GM18520 (cell line): Measurements from ENCODE around the gene EIF2S2.

Experiments used
- ATAC-seq: cut with Tn5 transposase; IDR thresholded peaks from one replicate; pipeline ENCODE4 v1.9.1; 2021; ENCODE audit not compliant: unreplicated experiment

The EIF2S2 gene

DNA sequence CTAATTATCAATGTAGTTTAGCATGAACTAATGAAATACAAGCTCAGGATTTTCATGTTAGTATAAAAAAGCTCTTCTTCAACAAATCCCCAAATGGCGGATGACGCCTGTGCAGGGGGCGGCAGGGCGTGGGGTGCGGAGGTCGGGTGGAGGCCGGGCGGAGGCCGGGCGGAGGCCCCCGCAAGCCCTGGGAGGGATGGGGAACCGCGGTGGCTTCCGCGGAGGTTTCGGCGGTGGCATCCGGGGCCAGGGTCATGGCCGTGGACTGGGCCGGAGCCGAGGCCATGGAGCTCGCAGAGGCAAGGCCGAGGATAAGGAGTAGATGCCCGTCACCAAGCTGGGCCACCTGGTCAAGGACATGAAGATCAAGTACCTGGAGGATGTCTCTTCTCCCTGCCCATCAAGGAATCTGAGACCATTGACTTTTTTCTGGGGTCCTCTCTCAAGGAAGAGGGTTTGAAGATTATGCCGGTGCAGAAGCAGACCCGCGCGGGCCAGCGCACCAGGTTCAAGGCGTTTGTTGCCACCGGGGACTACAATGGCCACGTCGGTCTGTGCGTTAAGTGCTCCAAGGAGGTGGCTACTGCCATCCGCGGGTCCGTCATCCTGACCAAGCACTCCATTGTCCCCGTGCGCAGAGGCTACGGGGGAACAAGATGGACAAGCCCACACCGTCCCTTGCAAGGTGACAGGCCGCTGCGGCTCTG lies 10.4 kb upstream of the EIF2S2 start:
- no peak for ATAC-seq

- no peak for ATAC-seq
These were observed 8.2 kb upstream of the EIF2S2 start for GRCh38 chr20:34120213-34120612.

DNA sequence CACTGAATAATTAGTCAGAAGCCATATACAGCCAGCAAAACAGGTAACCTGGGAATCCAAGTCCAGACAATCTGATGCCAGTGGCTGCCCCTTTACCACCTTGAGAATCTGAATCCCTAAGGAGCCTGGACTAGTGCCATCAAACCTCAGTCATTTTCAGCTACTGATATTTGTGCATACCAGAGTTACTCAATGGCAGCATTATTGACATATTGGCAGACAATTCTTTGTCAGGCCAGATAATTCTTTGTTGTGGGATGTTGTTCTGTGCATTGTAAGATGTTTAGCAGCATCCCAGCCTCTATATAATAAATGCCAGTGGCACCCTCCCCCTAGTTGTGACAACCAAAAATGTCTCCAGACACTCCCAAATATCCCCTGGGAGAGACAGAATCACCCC lies 3.2 kb upstream of the EIF2S2 start:
- no peak for ATAC-seq

GRCh38 chr20:34114809-34115208 lies 2.8 kb upstream of the EIF2S2 start:
- no peak for ATAC-seq

DNA sequence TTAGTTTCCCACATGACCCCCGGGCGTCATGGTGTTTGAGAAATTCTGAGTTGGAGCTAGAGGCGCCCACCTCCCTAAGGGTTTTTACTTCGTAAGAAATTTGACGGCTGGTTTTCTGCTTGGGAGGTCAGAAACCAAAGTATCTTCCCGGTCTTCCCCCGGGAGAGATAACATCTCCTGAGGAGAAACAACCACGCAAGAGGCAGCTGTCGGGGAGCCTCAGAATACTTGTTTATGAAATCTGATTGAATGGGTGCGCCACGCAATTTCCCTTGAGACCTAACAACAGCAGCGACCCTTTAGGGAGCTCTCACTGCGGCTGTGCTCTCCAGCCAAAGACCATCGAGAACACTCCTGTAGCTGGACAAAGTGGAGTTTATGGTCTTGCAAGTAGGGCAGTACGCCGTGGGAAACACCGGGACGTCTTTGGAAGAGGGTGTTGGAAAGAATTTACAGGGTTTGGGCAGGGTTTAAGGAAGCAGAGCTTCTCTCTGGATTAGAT lies 608 bp upstream of the EIF2S2 start:
- ATAC-seq: no peak

- no peak for ATAC-seq
These were observed 1.1 kb downstream of the EIF2S2 start for GRCh38 chr20:34110745-34111641.

DNA sequence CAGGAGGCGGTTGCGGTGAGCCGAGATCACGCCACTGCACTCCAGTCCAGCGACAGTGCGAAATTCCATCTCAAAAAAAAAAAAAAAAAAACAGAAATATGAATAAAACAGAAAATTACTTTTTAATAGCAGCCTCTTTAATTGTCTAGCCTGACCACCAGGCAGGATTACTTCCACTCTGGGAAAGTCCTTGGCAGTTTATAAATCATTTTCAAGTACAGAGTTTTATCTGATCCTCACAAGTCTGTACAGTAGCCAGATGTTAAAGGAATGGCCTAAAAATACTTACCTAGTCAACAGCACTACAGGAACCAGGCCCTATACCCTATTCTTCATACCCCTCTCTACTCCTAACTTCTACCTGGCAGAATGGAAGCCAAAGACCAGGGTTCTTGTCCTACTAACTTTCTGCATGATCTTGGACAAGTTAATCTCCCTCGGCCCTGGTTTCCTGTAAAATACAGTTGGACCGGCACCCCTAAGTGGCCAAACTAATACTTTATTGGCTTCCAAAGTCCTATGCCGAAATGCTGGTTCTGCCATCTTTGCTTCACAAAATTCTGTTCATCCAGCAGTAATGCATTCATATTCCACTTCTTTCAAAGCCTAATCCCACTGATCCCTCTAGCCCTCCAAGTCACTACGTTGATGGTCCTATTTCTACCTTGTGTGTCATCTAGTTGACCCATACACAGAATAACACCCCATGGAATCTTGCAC lies 1.9 kb downstream of the EIF2S2 start:
- ATAC-seq: no peak

GRCh38 chr20:34109442-34109841 lies 2.6 kb downstream of the EIF2S2 start:
- ATAC-seq: no peak

- ATAC-seq: no peak
These were observed 3.3 kb downstream of the EIF2S2 start for GRCh38 chr20:34108616-34109174.

DNA sequence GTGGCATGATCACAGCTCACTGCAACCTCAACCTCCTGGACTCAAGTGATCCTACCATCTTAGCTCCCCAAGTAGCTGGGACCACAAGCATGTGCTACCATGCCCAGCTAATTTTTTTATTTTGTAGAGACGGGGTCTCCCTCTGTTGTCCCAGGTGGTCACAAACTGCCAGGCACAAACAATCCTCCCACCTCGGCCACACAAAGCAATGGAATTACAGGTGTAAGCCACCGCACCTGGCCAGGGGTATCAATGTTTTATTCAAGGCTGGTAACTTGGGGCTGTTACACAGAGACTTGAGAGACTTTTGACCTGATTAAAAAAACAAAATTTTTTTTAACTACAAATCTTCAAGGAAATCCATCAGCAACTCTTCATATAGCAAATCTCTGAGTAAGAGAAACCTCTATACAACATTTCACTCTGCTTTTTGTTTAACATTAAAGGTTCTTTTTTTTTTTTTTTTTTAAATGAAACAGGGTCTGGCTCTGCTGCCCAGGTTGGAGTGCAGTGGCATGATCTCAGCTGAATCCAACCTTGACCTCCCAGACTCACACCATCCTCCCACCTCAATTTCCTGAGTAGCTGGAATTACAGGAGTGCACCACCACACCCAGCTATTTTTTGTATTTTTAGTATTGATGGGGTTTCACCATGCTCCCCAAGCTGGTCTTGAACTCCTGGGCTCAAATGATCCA lies 5.9 kb downstream of the EIF2S2 start:
- no peak for ATAC-seq

GRCh38 chr20:34104059-34104458 lies 8.0 kb downstream of the EIF2S2 start:
- ATAC-seq: no peak

GRCh38 chr20:34102342-34102741 lies 9.7 kb downstream of the EIF2S2 start:
- ATAC-seq: no peak

DNA sequence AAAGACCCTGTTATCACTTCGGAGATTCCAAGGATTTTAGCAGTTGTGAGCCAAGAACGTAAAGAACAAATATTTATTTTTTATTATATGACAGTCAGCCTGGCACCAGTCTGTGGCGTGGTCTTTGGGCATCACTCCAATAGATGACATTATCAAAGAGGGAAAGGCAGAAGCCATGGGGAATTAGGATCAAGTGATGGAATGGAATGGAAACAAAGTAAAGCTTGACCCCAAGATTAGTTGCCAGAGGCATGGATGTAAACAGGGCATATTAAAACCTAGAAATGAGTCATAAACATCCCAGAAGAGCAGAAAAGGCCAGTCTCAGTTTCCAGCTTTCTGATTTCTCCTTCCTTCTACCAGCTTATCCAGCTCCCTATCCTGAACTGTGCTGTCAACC lies 11.5 kb downstream of the EIF2S2 start:
- no peak for ATAC-seq

DNA sequence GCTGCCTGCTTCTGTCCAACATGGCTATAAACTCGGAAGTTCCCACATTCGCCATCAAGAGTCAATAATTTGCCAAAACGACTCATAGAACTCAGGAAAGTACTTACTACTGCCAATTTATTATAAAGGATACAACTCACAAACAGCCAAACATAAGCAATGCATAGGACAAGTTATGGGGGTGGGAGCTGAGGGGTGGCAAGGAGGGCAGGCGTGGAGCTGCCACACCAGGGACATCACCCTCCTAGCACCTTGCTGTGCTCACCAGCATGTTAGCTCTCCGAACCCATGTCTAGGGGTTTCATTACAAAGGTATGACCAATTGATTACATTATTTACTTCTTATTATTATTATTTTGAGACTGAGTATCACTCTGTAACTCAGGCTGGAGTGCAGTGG lies 12.4 kb downstream of the EIF2S2 start:
- no peak for ATAC-seq

DNA sequence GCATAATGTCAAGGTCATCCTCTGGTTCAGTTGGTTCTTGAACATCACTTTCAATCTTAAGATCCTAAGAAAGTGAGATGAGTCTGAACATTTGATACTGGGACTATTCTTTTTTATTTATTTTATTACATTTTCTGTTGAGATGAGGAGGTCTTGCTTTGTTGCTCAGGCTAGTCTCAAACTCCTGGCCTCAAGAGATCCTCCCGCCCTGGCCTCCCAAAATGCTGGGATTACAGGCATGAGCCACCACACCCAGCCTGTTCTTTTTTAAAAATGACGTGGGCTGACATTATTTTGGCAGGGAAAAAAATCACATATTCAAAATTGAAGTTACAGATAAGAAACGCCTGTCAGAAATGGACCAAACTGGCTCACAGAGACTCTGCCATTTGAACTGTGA lies 13.5 kb downstream of the EIF2S2 start:
- no peak for ATAC-seq

DNA sequence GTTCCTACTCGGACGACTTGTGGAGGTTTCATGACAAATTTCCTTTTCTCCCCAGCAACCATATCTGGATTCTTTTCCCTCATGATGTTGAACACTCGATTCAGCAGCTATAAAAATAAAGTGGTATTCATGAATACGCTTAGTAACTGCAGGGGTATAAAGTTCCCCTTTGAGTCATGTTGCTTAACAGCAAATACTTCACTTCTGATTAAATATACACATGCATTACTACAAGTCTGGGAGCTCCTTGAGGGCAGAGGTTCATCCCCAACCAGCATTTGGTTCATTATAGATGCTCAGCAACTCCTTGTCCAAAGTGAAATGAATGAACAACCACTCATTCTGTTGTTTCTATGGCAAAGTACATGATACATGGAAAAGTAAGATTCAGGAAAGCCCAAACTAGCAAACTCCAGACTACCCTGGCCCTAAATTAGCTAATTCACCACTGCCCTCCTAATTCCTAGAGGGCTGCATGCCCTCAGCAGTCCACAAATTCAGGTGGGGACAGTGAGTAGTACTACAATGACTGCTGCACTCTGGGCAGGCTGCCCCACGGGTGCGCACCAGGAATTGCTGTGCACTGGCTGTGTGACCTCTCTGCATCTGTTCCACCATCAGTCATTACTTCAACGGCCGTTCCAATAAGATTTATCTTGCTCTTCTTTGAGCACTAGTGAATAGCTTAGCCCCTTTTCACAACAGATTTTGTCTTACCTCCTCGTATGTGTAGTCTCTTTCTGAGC lies 15.2 kb downstream of the EIF2S2 start:
- no peak for ATAC-seq

GRCh38 chr20:34095825-34096224 lies 16.2 kb downstream of the EIF2S2 start:
- ATAC-seq: no peak

GRCh38 chr20:34093895-34094294 lies 18.1 kb downstream of the EIF2S2 start:
- no peak for ATAC-seq

GRCh38 chr20:34091637-34092200 lies 20.3 kb downstream of the EIF2S2 start:
- no peak for ATAC-seq

GRCh38 chr20:34090645-34091044 lies 21.4 kb downstream of the EIF2S2 start:
- no peak for ATAC-seq
